CD4-positive, alpha-beta T cell treated with Interleukin-6 at 100 ng/mL for 8 hours (primary cell): ENCODE measurements around the gene AGO3.
A peak's percentile ranks its signal among the peaks of the same experiment; 100 is the strongest.
"Not testable (repeated sequence)": the region's sequence is repeated elsewhere in the genome, so short reads cannot be mapped to it uniquely, and the experiment has no call there.

Experiments
- DNase-seq: peaks from one replicate; pipeline ENCODE4 v3.0.0-alpha.2; 2020; ENCODE audit warnings: mixed read lengths, low spot score

The AGO3 gene

GRCh38 chr1:35930593-35931445 is at the start of gene AGO3:
Gene AGO3, plus strand, starts transcription at chr1:35931105. Its CDS starts 322 bp downstream, at chr1:35931427.
- DNase-seq: peak; percentile 82

GRCh38 chr1:35881850-35882273 is 49.0 kb upstream of the AGO3 start:
- DNase-seq: no peak

- DNase-seq: no peak
Observed at GRCh38 chr1:35882586-35882944, 48.3 kb upstream of the AGO3 start.

DNA sequence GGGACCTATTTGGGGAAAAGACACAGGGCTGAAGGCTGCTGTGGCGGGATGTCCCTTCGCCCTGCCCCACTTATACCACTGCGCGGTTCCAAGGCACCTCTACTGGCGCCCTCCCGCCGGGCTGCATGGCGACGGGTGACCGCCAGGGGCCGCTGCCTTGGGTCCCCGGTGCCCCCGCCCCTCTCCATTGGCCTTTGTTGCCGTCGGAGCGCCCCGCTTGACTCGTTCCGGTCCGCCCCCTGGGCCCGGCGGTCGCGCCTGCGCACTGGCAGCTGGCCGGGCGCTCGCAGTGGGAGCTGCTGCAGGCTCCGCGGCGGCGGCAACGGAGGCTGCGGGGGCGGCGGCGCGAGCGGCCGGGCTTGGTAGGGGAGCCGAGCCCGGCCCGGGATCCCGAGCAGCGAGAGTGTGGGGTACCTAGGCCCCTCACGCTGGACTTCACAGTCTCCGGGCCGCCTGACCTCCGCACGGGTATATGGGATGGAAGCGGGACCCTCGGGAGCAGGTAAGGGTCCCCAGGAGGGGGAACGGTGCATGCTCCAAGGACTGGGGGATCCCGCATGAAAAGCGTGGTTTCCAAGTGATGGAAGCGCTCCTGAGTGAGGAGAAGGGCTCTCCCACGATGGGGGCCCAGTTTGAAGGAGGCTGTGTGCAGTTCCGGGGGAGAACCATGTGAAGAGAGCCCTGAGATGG is 47.8 kb upstream of the AGO3 start, which contains the start of gene AGO1:
Gene AGO1 (plus strand): TSS at position 265 of the 690 bp plus-strand sequence. CDS start 213 bp downstream, at position 478.
- DNase-seq: peak; percentile 97

DNA sequence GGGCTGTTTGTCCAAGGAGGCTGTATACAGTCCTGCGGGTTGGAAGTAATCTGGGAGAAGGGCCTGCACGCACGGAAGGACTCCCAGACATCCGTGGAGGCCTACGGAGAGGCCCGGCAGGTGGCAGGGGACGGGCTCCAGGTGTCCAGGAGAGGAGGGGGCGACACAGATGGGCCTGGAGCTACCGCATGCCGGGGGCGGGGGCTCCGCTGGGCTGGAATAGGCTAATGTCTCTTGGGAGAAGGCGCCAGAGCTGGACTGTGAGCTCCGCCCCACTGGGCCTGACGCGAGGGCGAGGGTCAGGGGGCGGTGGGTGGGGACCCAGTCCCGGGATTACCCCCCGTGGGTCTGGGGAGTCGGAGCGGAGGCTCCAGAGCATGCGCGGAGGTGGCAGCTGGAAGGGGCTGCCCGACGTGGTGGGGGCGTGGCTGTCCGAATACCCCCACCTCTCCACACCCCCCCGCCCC is 47.2 kb upstream of the AGO3 start:
- peak; percentile 19 for DNase-seq

DNA sequence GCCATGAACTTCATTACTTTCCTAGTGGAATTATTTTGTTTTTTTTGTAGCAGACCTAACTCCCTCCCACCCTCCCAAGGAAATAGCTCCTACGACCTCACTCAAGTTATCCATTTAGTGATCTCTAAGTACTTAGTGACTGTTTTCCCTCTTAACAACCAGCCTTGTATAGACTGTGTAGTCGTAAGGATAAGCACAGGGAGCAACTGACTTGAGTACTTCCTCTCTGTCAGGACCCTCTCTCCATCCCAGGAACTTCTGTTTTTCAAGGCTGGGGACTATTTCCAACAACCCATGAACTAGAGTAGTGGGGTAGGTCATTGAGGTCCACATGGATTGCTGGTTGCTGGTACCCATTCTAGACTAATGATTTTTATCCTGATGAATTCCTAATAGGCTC is 46.0 kb upstream of the AGO3 start:
- DNase-seq: no peak

DNA sequence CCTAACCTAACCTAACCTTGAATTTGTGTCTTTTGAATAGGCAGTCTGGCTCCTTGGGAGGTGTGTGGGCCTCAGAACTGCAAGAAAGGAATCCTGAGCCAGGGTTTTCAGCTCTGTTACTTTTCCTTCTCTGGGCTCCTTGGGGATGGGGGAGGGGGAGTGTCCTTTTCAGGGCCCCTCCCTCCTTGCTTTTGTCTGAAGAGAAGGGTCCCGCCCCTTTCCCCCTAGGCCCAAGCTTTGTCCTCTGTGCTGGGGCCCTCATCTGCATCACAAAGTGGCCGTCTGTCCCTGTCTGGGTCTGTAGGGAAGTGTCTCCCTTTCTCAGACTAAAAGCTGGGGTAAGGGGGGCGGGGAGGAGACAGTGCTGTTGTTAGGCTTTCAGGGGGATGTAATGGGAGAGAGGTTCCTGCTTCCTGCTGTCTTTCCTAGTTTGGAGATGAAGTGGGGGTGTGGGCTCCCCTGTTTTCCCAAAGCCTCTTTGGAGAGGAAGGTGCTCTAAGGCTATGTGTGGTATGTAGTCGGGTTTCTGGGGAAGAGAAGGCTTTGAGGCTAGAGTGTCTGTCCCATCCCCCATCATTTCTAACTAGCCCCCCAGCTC is 44.8 kb upstream of the AGO3 start:
- no peak for DNase-seq

DNA sequence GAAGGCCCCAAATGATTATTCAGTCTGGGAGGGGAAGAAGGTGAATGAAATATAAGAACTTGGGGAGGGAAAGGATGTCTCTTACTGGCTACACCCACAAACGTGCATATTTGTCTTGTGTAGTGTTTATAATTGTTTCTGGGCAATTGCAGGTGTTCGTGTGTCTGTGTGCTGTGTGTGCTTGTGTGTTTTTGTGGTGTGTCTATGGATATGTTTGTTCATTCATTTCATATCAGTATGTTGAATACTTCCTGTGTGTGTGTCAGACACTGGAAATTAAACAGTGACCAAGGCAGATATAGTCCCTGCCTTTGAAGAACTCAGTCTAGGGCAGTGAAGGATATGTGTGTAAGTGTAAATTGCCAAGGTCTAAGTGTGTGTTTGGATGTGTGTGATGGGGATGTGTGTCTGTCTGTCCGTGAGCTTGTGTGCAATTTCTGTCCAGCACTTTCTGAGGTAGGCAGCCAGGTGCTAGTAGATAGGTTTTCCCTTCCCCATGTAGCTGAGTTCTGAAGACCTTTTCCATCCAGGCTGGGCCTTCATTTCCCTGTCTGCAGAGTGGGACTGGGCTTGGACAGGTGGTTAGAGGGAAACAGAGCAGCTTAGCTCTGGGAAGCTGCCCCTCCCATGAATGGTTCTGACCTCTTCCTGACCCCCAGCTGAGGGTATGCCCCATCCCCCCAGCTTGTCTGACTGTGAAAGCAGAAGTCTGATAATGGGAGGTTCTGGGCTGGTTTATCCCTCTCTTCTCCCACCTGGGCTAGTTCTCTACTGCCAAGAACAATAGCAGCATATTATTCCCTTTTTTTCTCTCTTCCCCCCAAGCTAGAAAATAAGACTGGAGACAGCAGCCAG is 44.1 kb upstream of the AGO3 start:
- DNase-seq: no peak

- no peak for DNase-seq
Observed at GRCh38 chr1:35887508-35887907, 43.4 kb upstream of the AGO3 start.

DNA sequence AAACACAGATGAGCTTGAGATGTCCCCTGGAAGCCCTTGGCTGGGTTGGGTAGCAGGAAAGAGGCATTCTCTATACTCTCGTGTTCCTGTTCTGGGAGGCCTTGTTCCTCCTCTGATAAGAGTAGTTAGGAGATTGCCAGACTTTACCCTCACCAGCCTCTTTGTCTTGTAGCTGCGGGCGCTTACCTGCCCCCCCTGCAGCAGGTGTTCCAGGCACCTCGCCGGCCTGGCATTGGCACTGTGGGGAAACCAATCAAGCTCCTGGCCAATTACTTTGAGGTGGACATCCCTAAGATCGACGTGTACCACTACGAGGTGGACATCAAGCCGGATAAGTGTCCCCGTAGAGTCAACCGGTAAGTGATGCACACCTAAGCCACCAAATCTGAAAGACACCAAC is 42.6 kb upstream of the AGO3 start:
- DNase-seq: no peak

GRCh38 chr1:35888981-35889380 is 41.9 kb upstream of the AGO3 start:
- DNase-seq: not testable (repeated sequence)

- DNase-seq: no peak
Observed at GRCh38 chr1:35893051-35893879, 37.6 kb upstream of the AGO3 start.

DNA sequence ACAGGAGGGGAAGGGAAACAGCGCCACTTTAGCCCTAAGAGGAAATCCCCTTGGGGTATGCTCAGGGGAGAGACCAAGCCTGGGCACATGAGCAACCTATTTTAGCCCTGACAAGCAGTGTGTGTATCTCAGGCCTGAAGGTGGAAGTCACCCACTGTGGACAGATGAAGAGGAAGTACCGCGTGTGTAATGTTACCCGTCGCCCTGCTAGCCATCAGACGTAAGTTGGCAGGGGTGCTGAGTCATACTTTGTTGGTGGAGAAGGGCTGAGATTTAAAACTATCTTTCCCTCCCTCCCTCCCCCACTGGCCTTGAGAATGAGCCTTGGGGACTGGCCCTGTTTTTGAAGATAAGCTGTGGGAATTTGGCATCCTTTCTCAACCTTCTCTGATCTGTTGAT is 36.7 kb upstream of the AGO3 start:
- no peak for DNase-seq

- DNase-seq: no peak
Observed at GRCh38 chr1:35894656-35895055, 36.2 kb upstream of the AGO3 start.

DNA sequence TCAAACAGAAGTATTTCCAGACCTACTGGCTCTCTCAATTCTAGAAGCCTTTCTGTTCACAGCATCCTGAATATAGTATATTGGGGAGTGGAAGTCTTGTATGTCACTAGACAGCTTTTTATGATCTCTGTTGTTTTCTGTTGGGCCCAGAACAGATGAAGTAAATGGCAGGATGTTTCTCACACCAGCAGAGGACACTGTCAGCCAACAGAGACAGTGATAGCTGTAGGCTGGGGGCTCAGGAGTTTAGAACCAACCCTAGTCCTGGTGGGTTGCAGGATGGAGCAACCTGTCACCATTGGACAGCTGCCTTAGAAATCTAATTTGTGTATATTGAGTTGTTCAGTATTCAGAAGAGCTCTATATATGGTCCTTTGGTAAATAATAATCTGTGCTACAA is 31.0 kb upstream of the AGO3 start:
- DNase-seq: no peak

DNA sequence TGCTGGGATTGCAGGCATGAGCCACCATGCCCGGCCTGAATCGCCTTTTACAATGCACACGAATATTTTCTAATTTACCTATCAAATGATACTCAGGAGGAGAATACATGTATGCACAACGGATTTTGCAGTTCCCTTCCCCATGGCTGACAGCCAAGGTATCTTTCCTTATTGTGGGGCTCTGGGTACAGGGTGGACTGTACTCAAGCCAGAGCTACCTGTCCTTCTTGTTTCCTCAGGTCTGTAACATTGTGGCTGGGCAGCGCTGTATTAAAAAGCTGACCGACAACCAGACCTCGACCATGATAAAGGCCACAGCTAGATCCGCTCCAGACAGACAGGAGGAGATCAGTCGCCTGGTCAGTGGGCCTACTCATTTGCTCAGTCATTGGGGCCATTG is 29.7 kb upstream of the AGO3 start:
- no peak for DNase-seq

GRCh38 chr1:35902671-35903070 is 28.2 kb upstream of the AGO3 start:
- no peak for DNase-seq

GRCh38 chr1:35914717-35915116 is 16.2 kb upstream of the AGO3 start:
- no peak for DNase-seq

DNA sequence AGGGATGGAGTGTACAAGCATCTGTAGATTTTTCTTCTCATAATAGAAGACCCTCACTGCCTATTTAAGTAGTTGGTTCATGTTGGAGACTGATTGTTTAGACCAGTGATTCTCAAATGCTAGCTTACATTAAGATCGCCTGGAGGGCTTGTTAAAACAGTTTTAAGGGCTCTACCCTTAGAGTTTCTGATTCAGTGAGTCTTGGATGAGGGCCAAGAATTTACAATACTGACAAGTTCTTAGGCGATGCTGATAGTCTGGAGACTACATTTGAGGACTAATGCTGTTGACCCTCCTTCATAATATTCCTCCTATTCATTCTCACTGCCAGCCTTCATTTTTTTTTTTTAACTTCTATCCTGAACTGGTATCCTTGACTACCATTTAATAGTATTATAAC is 15.2 kb upstream of the AGO3 start:
- DNase-seq: no peak

DNA sequence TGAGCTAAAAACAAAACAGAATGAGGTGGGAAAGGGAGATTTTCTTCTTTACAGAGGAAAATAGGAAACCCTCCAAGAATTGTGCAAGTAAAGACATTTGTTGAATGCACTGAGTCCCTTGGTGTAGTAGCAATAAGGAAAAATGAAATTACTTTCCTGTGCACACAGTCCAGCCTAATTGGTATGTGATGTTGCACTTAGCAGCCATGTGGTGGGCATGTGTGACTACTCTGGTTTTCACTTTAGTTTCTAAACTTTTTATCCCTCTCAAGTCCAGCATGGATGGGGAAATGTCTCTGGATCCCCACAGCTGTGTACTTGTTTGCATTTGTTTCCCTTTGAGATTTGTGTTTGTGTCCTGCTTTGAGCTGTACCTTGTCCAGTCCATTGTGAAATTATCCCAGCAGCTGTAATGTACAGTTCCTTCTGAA is 7.1 kb upstream of the AGO3 start:
- no peak for DNase-seq

GRCh38 chr1:35924838-35925237 is 6.1 kb upstream of the AGO3 start:
- no peak for DNase-seq
